RWPE1 (cell line): Measurements from ENCODE around the gene AKT1.

ENCODE experiments used
- CTCF ChIA-PET: fragments of 350-600 bp; sonication (Branson Sonifier 250); formaldehyde crosslinking; extraction: SDS; loops from one replicate; lab custom pipeline; 2021; lab: Yijun Ruan, JAX
- POLR2A ChIA-PET: fragments of 400-600 bp; formaldehyde crosslinking; extraction: SDS; loops from one replicate; lab custom pipeline; 2020; ENCODE audit warnings: antibody characterized with exemption; ENCODE audit not compliant: low non-redundant PET; lab: Yijun Ruan, JAX
- DNase-seq: peaks from one replicate; pipeline ENCODE4 v3.0.0; 2012; ENCODE audit warnings: low spot score
- H3K27ac ChIP-seq: fragments of 450-650 bp; 2 replicates; pipeline ENCODE4 v1.5.1; 2017
- CTCF ChIP-seq: fragments of 450-650 bp; conservative IDR thresholded peaks from 2 replicates; pipeline ENCODE4 v1.5.1; 2017; ENCODE audit warnings: low read depth, mild to moderate bottlenecking

Gene AKT1

GRCh38 chr14:104773505-104774452 lies 21.8 kb downstream of the AKT1 start:
- DNase-seq, result no peak
- POLR2A ChIA-PET, result interaction anchor here (0.6 kb wide), 1 partner anchor 73 kb away, joined by 6 read pairs; no protein-coding TSS in a partner anchor

DNA sequence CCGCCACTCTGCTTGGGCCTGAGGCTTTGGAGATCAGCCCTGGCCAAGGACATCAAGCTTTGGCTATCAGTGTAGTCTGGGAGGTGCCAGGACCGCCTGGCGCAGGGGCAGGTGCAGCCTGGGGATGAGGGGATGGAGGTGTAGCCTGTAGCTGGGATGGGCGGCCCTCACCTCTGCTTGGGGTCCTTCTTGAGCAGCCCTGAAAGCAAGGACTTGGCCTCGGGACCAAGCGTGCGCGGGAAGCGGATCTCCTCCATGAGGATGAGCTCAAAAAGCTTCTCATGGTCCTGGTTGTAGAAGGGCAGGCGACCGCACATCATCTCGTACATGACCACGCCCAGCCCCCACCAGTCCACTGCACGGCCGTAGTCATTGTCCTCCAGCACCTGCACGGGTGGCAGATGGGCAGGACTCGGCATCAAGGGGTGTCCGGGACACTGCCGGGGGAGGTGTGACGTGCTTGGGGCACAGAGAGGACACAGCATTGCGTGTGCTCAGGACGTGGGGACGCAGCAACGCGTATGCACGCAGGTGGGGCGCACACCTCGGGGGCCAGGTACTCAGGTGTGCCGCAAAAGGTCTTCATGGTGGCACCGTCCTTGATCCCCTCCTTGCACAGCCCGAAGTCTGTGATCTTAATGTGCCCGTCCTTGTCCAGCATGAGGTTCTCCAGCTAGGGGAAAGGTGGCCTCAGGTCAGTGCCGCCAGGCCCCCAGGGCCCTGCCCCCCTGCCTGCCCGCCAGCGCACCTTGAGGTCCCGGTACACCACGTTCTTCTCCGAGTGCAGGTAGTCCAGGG lies 22.6 kb downstream of the AKT1 start:
- ChIA-PET CTCF (no interaction called here), POLR2A (no interaction called here)
- no peak for DNase-seq

More at GRCh38 chr14:104773505-104774452, 21.8 kb downstream of the AKT1 start:
- TF ChIP-seq CTCF, result no peak
- H3K27ac ChIP-seq, result peak overlapping the region; percentile 28
- CTCF ChIA-PET, result interaction anchor here (0.6 kb wide), 1 partner anchor 47 kb away, joined by 4 read pairs; no protein-coding TSS in a partner anchor

GRCh38 chr14:104771918-104772706 lies 23.4 kb downstream of the AKT1 start:
- CTCF ChIA-PET, result no interaction called here
- TF ChIP-seq CTCF, result no peak
- no peak for DNase-seq
- POLR2A ChIA-PET, result no interaction called here
- H3K27ac ChIP-seq, result peak overlapping the region; percentile 65

More for the DNA sequence above, 22.6 kb downstream of the AKT1 start:
- no peak for TF ChIP-seq CTCF
- peak overlapping the region; percentile 28; the same call in 1 of the 2 replicates for H3K27ac ChIP-seq

DNA sequence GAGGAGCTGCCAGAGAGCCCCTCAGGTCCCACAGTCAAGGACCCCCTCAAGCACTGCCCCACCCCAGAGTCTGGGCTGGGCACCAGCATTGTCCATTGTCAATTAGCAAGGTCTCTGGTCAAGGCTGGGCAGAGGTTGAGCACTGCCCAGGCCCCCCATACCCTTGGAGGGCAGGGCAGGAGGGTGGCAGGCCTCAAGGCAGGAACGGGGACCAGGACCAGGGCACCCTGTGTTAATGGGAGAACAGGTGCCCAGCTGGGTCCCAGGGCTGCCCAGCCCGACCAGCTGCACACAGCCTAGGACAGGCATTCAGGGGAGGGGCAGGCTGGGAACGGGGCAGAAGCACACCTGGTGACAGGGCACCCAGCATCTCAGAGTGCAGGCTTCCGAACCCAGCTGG lies 24.2 kb downstream of the AKT1 start:
- POLR2A ChIA-PET, result no interaction called here
- TF ChIP-seq CTCF, result no peak
- no peak for DNase-seq
- CTCF ChIA-PET, result interaction anchor here (1.0 to 1.5 kb wide), 2 partner anchors 9 to 55 kb away, joined by 3 to 4 read pairs; no protein-coding TSS in a partner anchor
- peak overlapping the region; percentile 65 for H3K27ac ChIP-seq

GRCh38 chr14:104770851-104771272 lies 24.7 kb downstream of the AKT1 start:
- DNase-seq, result no peak
- POLR2A ChIA-PET, result no interaction called here
- peak; percentile 33 for TF ChIP-seq CTCF
- peak overlapping the region; percentile 65 for H3K27ac ChIP-seq
- CTCF ChIA-PET, result interaction anchor here (1.0 to 1.5 kb wide), 2 partner anchors 9 to 56 kb away, joined by 3 to 4 read pairs; no protein-coding TSS in a partner anchor
